CD14-positive monocyte (primary cell): ENCODE results near the gene DMBT1. TPM values are rescaled to one million over a fixed set of nuclear protein-coding genes. Genes with fewer than 3 reads are reported as not detected.
A peak's percentile ranks its signal among the peaks of the same experiment; 100 is the strongest.

Experiments
- DNase-seq, 3 donors: peaks; one replicate each; pipeline ENCODE4 v3.0.0-alpha.2; 2011 to 2022
- H2AFZ ChIP-seq: 2 replicates; pipeline ENCODE4 v1.6.0; 2012; ENCODE audit warnings: mild to moderate bottlenecking, low read depth, low read length, inconsistent platforms; ENCODE audit not compliant: insufficient read depth, poor library complexity, severe bottlenecking
- H3K27ac ChIP-seq, 2 donors: 1 replicate in 1 of 2; 2 replicates in 1 of 2; pipeline ENCODE4 v1.5.1; 2012 to 2013; ENCODE audit warnings: low read length in 2 of 2, control low read depth in 1 of 2, inconsistent platforms in 1 of 2, low read depth in 1 of 2, mild to moderate bottlenecking in 1 of 2
- H3K27me3 ChIP-seq, 2 donors: one replicate each; pipeline versions ENCODE4 v1.6.0 to v1.6.1; 2011 to 2013; ENCODE audit warnings: low read length in 2 of 2; ENCODE audit not compliant: control insufficient read depth in 2 of 2, insufficient read depth in 2 of 2
- H3K36me3 ChIP-seq, 2 donors: replicated peaks in 1 of 2; 1 replicate in 1 of 2; 2 replicates in 1 of 2; pipeline versions ENCODE4 v1.5.1 to v1.6.1; 2012 to 2013; ENCODE audit warnings: low read length in 2 of 2, control low read depth in 1 of 2, inconsistent platforms in 1 of 2, mild to moderate bottlenecking in 1 of 2; ENCODE audit not compliant: insufficient read depth in 2 of 2, control insufficient read depth in 1 of 2
- H3K4me1 ChIP-seq, 2 donors: 1 replicate in 1 of 2; 2 replicates in 1 of 2; pipeline versions ENCODE4 v1.5.1 to v1.6.1; 2012 to 2013; ENCODE audit warnings: low read length in 2 of 2, control low read depth in 1 of 2, inconsistent platforms in 1 of 2, mild to moderate bottlenecking in 1 of 2, moderate library complexity in 1 of 2; ENCODE audit not compliant: insufficient read depth in 2 of 2, control insufficient read depth in 1 of 2
- H3K4me2 ChIP-seq: replicated peaks from 2 replicates; pipeline ENCODE3; 2012; ENCODE audit warnings: low read length, moderate library complexity, mild to moderate bottlenecking; ENCODE audit not compliant: poor library complexity, severe bottlenecking; ENCODE audit errors: extremely low read depth
- H3K4me3 ChIP-seq, 3 experiments: fragments of 200-600 bp in 1 of 3; sonication (generic) in 1 of 3; replicated peaks in 1 of 3; 1 replicate in 2 of 3; 2 replicates in 1 of 3; pipeline ENCODE4 v1.5.1; 2011 to 2013; ENCODE audit warnings: low read length in 3 of 3, mild to moderate bottlenecking in 3 of 3, control low read depth in 2 of 3, low read depth in 2 of 3, inconsistent platforms in 1 of 3, moderate library complexity in 1 of 3
- H3K79me2 ChIP-seq: 2 replicates; pipeline ENCODE4 v1.6.0; 2012; ENCODE audit warnings: mild to moderate bottlenecking, control low read depth, inconsistent platforms, low read length, moderate library complexity; ENCODE audit not compliant: insufficient read depth
- H3K9ac ChIP-seq: 2 replicates; pipeline ENCODE4 v1.6.0; 2017; ENCODE audit warnings: low read length, mild to moderate bottlenecking; ENCODE audit not compliant: insufficient read depth, poor library complexity, severe bottlenecking
- H3K9me3 ChIP-seq, 2 donors: replicated peaks in 1 of 2; 1 replicate in 1 of 2; 2 replicates in 1 of 2; pipeline versions ENCODE4 v1.5.1 to v1.6.1; 2012 to 2013; ENCODE audit warnings: low read length in 2 of 2, control low read depth in 1 of 2; ENCODE audit not compliant: control insufficient read depth in 1 of 2, insufficient read depth in 1 of 2
- H4K20me1 ChIP-seq: 2 replicates; pipeline ENCODE4 v1.6.0; 2012; ENCODE audit warnings: mild to moderate bottlenecking, low read length, control low read depth, moderate library complexity; ENCODE audit not compliant: insufficient read depth
- H3K27ac Mint-ChIP-seq, 7 donors: one replicate each; pipeline ENCODE4 v1.8.0; 2020; ENCODE audit warnings: mild to moderate bottlenecking in 7 of 7, mixed read lengths in 7 of 7, moderate library complexity in 6 of 7, inconsistent platforms in 2 of 7
- H3K27me3 Mint-ChIP-seq, 3 donors: one replicate each; pipeline ENCODE4 v1.8.0; 2021 to 2022; ENCODE audit warnings: low read depth in 3 of 3, mild to moderate bottlenecking in 3 of 3, mixed read lengths in 3 of 3, moderate library complexity in 3 of 3, inconsistent platforms in 1 of 3
- H3K36me3 Mint-ChIP-seq, 2 donors: one replicate each; pipeline ENCODE4 v1.8.0; 2020; ENCODE audit warnings: mixed read lengths in 2 of 2, inconsistent platforms in 1 of 2, mild to moderate bottlenecking in 1 of 2
- H3K4me1 Mint-ChIP-seq: one replicate; pipeline ENCODE4 v1.8.0; 2020; ENCODE audit warnings: mild to moderate bottlenecking, mixed read lengths
- H3K4me3 Mint-ChIP-seq, 2 donors: one replicate each; pipeline ENCODE4 v1.8.0; 2020; ENCODE audit warnings: mild to moderate bottlenecking in 2 of 2, mixed read lengths in 2 of 2, moderate library complexity in 1 of 2
- H3K9me3 Mint-ChIP-seq, 7 donors: one replicate each; pipeline ENCODE4 v1.8.0; 2020 to 2022; ENCODE audit warnings: mixed read lengths in 7 of 7, mild to moderate bottlenecking in 6 of 7, moderate library complexity in 6 of 7, inconsistent platforms in 2 of 7
- WGBS: methylation state at CpG from one replicate; pipeline ENCODE4 v1.1.5; 2013; ENCODE audit warnings: missing lambda C conversion rate; ENCODE audit not compliant: insufficient coverage; 5-methylcytosine and 5-hydroxymethylcytosine counted together
- intact Hi-C, 2 donors: fragments of 100-400 bp; cut with micrococcal nuclease; formaldehyde crosslinking; loops; one replicate each; pipeline versions ENCODE4 v1.15.0 to v1.15.1; 2023
- polyA plus RNA-seq, 3 donors: library from polyadenylated mRNA; depleted of rRNA in 1 of 3; unstranded in 2 of 3; stranded (reverse) in 1 of 3; fragments of 300-500 nt in 2 of 3; fragments of >200 nt in 1 of 3; fragmentation: Illumina TruSeq in 2 of 3; gene quantifications; 1 replicate in 2 of 3; 2 replicates in 1 of 3; pipeline ENCODE4 v1.2.3, GENCODE V29; 2012 to 2021
- TF ChIP-seq, protein P1 (sequence below): fragments of 200-600 bp; IDR thresholded peaks from one replicate; pipeline ENCODE4 v1.8.0; 2022; ENCODE audit warnings: antibody characterized with exemption, mild to moderate bottlenecking

The DMBT1 gene
- polyA plus RNA-seq, 3 donors, result not detected

DNA sequence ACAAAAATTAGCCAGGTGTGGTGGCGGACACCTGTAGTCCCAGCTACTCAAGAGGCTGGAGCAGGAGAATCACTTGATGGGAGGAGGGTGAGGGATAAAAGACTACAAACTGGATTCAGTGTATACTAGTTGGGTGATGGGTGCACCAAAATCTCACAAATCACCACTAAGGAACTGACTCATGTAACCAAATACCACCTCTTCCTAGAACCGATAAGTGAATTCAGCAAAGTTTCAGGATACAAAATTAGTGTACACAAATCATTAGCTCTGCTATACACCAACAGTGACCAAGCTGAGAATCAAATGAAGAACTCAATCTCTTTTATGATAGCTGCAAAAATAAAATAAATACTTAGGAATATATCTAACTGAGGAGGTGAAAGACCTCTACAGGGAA lies 23.0 kb upstream of the DMBT1 start:
- H3K27me3 ChIP-seq, result peaks cover 0 to 10% of the 10 kb centered on the region in 2 donors
- Mint-ChIP-seq H3K27ac (no peak overlapping the region), H3K9me3 (peaks cover 0 to 3% (median 0%) of the 10 kb centered on the region in 7 donors), H3K27me3 (peaks cover 8 to 14% (median 12%) of the 10 kb centered on the region in 3 donors), H3K36me3 (no peaks in the 10 kb centered on the region), H3K4me1 (peaks cover 22% of the 10 kb centered on the region), H3K4me3 (no peak overlapping the region)
- no peaks in the 10 kb centered on the region for H4K20me1 ChIP-seq
- H3K4me1 ChIP-seq, result peaks cover 5 to 16% of the 10 kb centered on the region in 2 donors
- H3K4me3 ChIP-seq, result no peak overlapping the region
- no peak overlapping the region for H3K27ac ChIP-seq
- H3K9me3 ChIP-seq, result no peaks in the 10 kb centered on the region
- no peak overlapping the region for H3K9ac ChIP-seq
- no CpG with 5 or more reads among the region's 2 CpGs for WGBS
- H3K36me3 ChIP-seq, result no peaks in the 10 kb centered on the region
- DNase-seq, result no peak
- intact Hi-C loops, result no loop called here
- H3K4me2 ChIP-seq, result no peak overlapping the region
- no peaks in the 10 kb centered on the region for H3K79me2 ChIP-seq
- no peak overlapping the region for H2AFZ ChIP-seq
- TF ChIP-seq, protein P1, sequence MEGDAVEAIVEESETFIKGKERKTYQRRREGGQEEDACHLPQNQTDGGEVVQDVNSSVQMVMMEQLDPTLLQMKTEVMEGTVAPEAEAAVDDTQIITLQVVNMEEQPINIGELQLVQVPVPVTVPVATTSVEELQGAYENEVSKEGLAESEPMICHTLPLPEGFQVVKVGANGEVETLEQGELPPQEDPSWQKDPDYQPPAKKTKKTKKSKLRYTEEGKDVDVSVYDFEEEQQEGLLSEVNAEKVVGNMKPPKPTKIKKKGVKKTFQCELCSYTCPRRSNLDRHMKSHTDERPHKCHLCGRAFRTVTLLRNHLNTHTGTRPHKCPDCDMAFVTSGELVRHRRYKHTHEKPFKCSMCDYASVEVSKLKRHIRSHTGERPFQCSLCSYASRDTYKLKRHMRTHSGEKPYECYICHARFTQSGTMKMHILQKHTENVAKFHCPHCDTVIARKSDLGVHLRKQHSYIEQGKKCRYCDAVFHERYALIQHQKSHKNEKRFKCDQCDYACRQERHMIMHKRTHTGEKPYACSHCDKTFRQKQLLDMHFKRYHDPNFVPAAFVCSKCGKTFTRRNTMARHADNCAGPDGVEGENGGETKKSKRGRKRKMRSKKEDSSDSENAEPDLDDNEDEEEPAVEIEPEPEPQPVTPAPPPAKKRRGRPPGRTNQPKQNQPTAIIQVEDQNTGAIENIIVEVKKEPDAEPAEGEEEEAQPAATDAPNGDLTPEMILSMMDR, result no peak

DNA sequence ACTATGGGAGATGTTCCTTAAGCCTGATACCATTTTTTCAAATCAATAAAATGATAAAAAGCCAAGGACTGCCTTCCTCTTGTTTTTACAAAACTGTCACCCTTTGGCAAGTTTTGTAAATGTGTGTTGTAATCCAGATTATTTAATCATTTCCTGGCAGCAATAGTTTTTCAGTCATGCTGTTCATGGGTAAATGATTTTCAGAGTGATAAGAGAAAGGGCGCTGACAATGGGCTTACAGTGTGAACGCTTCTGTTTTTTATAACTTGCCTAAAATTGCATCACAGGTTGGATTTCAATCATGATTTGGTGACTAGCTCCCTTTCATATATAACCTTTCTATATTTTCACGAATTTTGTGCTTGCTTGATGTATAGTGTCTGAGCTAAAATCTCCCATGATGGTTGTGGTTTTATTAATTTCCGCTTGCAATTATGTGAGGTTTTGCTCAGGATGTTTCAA lies 19.0 kb upstream of the DMBT1 start:
- no peak overlapping the region for H3K27ac ChIP-seq
- Mint-ChIP-seq H3K27ac (no peak overlapping the region), H3K4me3 (peak overlapping the region in 1 of 2 donors; percentile 52), H3K9me3 (peaks cover 0 to 3% (median 2%) of the 10 kb centered on the region in 7 donors), H3K27me3 (peaks cover 2 to 23% (median 13%) of the 10 kb centered on the region in 3 donors), H3K36me3 (no peaks in the 10 kb centered on the region), H3K4me1 (peaks cover 49% of the 10 kb centered on the region)
- H3K4me1 ChIP-seq, result peaks cover 8 to 31% of the 10 kb centered on the region in 2 donors
- peak overlapping the region; percentile 23 for H3K4me2 ChIP-seq
- H3K9me3 ChIP-seq, result no peaks in the 10 kb centered on the region
- no peaks in the 10 kb centered on the region for H3K79me2 ChIP-seq
- intact Hi-C loops, result no loop called here
- no peaks in the 10 kb centered on the region for H3K27me3 ChIP-seq
- H3K36me3 ChIP-seq, result no peaks in the 10 kb centered on the region
- no peak overlapping the region for H3K9ac ChIP-seq
- WGBS, result no CpG with 5 or more reads among the region's 4 CpGs
- DNase-seq, result no peak
- peak overlapping the region; percentile 12 for H2AFZ ChIP-seq
- TF ChIP-seq, protein P1, result no peak
- H3K4me3 ChIP-seq, result no peak overlapping the region
- no peaks in the 10 kb centered on the region for H4K20me1 ChIP-seq
